HepG2 (cell line): ENCODE data around the gene CD58. TPM values are rescaled to one million over a fixed set of nuclear protein-coding genes. Genes with fewer than 3 reads are reported as not detected.

ENCODE experiments used
- ATAD3A ChIP-seq: sonication (generic); formaldehyde crosslinking; IDR thresholded peaks from 2 replicates; pipeline ENCODE4 v1.4.0; 2020; ENCODE audit warnings: missing genetic modification reagents
- ATF7 ChIP-seq, 2 experiments: fragments of 450-650 bp in 1 of 2; sonication (generic) in 1 of 2; formaldehyde crosslinking in 1 of 2; IDR thresholded peaks; 2 replicates each; pipeline versions ENCODE4 v1.4.0 to v1.6.1; 2016 to 2020; ENCODE audit warnings: antibody characterized with exemption in 1 of 2, mild to moderate bottlenecking in 1 of 2, missing genetic modification reagents in 1 of 2
- BRD4 ChIP-seq: sonication (generic); formaldehyde crosslinking; IDR thresholded peaks from 2 replicates; pipeline ENCODE4 v1.4.0; 2020; ENCODE audit warnings: missing genetic modification reagents
- JARID2 ChIP-seq: sonication (generic); formaldehyde crosslinking; IDR thresholded peaks from 2 replicates; pipeline ENCODE4 v1.8.1; 2023; ENCODE audit warnings: missing genetic modification reagents, inconsistent platforms; ENCODE audit not compliant: insufficient replicate concordance
- MED13 ChIP-seq: sonication (generic); formaldehyde crosslinking; IDR thresholded peaks from 2 replicates; pipeline ENCODE4 v1.5.0; 2020; ENCODE audit warnings: missing genetic modification reagents
- POLR2AphosphoS5 ChIP-seq: IDR thresholded peaks from 2 replicates; pipeline ENCODE4 v1.6.1; 2012; ENCODE audit warnings: low read depth, low read length
- SMAD9 ChIP-seq: sonication (generic); formaldehyde crosslinking; IDR thresholded peaks from 2 replicates; pipeline ENCODE4 v1.5.1; 2020; ENCODE audit warnings: mild to moderate bottlenecking, missing genetic modification reagents
- SRSF4 ChIP-seq: fragments of 200-400 bp; formaldehyde crosslinking; IDR thresholded peaks from one replicate; pipeline ENCODE4 v1.6.1; 2018; ENCODE audit warnings: mild to moderate bottlenecking, low read depth, low read length, moderate library complexity; ENCODE audit not compliant: poor library complexity, severe bottlenecking
- STAG1 ChIP-seq: sonication (generic); formaldehyde crosslinking; IDR thresholded peaks from 2 replicates; pipeline ENCODE4 v1.4.0; 2020; ENCODE audit warnings: missing genetic modification reagents
- STAT6 ChIP-seq: sonication (generic); formaldehyde crosslinking; IDR thresholded peaks from 2 replicates; pipeline ENCODE4 v1.4.0; 2020; ENCODE audit warnings: missing genetic modification reagents, mild to moderate bottlenecking, borderline replicate concordance
- ZBTB38 ChIP-seq: sonication (generic); formaldehyde crosslinking; IDR thresholded peaks from 2 replicates; pipeline ENCODE4 v1.5.1; 2020; ENCODE audit warnings: mild to moderate bottlenecking, missing genetic modification reagents
- ZNF280D ChIP-seq: sonication (generic); formaldehyde crosslinking; IDR thresholded peaks from 2 replicates; pipeline ENCODE4 v1.5.1; 2020; ENCODE audit warnings: mild to moderate bottlenecking, missing genetic modification reagents
- ZNF766 ChIP-seq: sonication (generic); formaldehyde crosslinking; IDR thresholded peaks from 2 replicates; pipeline ENCODE4 v1.5.0; 2020; ENCODE audit warnings: missing genetic modification reagents, borderline replicate concordance
- ZNF777 ChIP-seq: sonication (generic); formaldehyde crosslinking; IDR thresholded peaks from 2 replicates; pipeline ENCODE4 v1.4.0; 2020; ENCODE audit warnings: missing genetic modification reagents
- polyA plus RNA-seq, 8 experiments: library from polyadenylated mRNA; depleted of rRNA in 3 of 8; stranded (reverse) in 7 of 8; unstranded in 1 of 8; fragments of >200 nt; fragmentation: Illumina TruSeq in 4 of 8; extraction: Trizol in 4 of 8; gene quantifications; 2 replicates each; pipeline versions ENCODE4 v1.2.1 to v1.2.3, GENCODE V29; 2011 to 2016; ENCODE audit warnings: low read depth in 4 of 8, missing spikeins in 1 of 8, mixed read lengths in 1 of 8; ENCODE audit not compliant: insufficient read depth in 1 of 8
- total RNA-seq, 5 experiments: library from RNA; depleted of rRNA; stranded (reverse); fragments of >200 nt; fragmentation: Illumina TruSeq; extraction: Trizol; gene quantifications; 2 replicates each; pipeline ENCODE4 v1.2.3, GENCODE V29; 2016; ENCODE audit warnings: low read depth in 1 of 5
- TF ChIP-seq, protein P1 (sequence below): IDR thresholded peaks from 2 replicates; pipeline ENCODE4 v1.6.1; 2016; ENCODE audit warnings: low read depth, missing genetic modification reagents, missing compliant biosample characterization
- TF ChIP-seq, protein P2 (sequence below): IDR thresholded peaks from 2 replicates; pipeline ENCODE4 v1.6.1; 2016

CD58 gene
- total and polyA plus RNA-seq, 2 of the 13 experiments (the other 11 are each of a cell fraction or from before 2014, with no cell fraction given), result 9.4 to 13.5 TPM

DNA sequence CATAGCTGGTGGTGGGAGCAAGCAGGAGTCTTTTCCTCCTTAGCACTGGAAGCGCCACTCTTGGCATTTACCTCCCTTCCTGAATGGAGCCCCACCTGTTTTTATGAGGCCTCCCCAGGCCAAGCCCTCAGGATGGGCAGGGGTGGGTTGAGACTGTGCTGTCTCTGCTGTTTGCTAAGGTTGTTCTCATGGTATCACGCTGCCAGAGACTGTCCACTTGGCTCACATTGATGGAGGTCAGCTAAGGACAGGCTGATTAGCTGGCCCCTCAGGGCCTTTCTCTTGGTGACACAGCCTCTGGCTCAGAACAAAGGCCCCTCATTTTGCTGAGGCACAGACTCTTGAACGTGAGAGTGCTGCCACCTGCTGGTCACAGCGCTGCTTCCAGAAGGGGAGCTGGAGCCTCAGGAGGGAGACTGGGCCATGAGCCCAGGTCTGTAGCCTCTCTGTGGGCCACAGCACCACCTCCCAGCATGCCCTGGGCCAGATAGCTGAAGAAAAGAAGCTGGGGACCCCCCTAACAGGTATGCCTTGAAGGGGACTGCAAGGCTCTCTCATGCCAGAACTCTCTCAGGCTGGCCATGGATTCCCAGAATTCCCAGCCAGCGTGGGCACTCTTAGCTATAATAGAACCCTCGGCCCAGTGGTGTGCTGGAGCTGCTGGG, 85.6 kb downstream of the CD58 start (continued):
- TF ChIP-seq, protein P1, sequence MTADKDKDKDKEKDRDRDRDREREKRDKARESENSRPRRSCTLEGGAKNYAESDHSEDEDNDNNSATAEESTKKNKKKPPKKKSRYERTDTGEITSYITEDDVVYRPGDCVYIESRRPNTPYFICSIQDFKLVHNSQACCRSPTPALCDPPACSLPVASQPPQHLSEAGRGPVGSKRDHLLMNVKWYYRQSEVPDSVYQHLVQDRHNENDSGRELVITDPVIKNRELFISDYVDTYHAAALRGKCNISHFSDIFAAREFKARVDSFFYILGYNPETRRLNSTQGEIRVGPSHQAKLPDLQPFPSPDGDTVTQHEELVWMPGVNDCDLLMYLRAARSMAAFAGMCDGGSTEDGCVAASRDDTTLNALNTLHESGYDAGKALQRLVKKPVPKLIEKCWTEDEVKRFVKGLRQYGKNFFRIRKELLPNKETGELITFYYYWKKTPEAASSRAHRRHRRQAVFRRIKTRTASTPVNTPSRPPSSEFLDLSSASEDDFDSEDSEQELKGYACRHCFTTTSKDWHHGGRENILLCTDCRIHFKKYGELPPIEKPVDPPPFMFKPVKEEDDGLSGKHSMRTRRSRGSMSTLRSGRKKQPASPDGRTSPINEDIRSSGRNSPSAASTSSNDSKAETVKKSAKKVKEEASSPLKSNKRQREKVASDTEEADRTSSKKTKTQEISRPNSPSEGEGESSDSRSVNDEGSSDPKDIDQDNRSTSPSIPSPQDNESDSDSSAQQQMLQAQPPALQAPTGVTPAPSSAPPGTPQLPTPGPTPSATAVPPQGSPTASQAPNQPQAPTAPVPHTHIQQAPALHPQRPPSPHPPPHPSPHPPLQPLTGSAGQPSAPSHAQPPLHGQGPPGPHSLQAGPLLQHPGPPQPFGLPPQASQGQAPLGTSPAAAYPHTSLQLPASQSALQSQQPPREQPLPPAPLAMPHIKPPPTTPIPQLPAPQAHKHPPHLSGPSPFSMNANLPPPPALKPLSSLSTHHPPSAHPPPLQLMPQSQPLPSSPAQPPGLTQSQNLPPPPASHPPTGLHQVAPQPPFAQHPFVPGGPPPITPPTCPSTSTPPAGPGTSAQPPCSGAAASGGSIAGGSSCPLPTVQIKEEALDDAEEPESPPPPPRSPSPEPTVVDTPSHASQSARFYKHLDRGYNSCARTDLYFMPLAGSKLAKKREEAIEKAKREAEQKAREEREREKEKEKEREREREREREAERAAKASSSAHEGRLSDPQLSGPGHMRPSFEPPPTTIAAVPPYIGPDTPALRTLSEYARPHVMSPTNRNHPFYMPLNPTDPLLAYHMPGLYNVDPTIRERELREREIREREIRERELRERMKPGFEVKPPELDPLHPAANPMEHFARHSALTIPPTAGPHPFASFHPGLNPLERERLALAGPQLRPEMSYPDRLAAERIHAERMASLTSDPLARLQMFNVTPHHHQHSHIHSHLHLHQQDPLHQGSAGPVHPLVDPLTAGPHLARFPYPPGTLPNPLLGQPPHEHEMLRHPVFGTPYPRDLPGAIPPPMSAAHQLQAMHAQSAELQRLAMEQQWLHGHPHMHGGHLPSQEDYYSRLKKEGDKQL (CRISPR knock-in tag), result no peak
- TF ChIP-seq ZNF777 (CRISPR knock-in tag), result 0 out of 2 replicates have a peak, but pooled peaks have one; percentile 31
- TF ChIP-seq ZNF280D (CRISPR knock-in tag), result 0 out of 2 replicates have a peak, but pooled peaks have one; percentile 25
- no peak for TF ChIP-seq STAT6 (CRISPR knock-in tag)
- no peak for TF ChIP-seq JARID2 (CRISPR knock-in tag)
- TF ChIP-seq SMAD9 (CRISPR knock-in tag), result no peak
- TF ChIP-seq MED13, result no peak
- no peak for TF ChIP-seq ATAD3A (CRISPR knock-in tag)
- TF ChIP-seq POLR2AphosphoS5, result no peak
- TF ChIP-seq ATF7 (IDR thresholded peaks at IDR 0.05), result no peak
- 0 out of 2 replicates have a peak, but pooled peaks have one; percentile 37 for TF ChIP-seq ATF7 (CRISPR knock-in tag; IDR thresholded peaks at IDR 0.05)
- no peak; the same call in 1 of the 2 replicates for TF ChIP-seq ZBTB38 (CRISPR knock-in tag)
- TF ChIP-seq, protein P2, sequence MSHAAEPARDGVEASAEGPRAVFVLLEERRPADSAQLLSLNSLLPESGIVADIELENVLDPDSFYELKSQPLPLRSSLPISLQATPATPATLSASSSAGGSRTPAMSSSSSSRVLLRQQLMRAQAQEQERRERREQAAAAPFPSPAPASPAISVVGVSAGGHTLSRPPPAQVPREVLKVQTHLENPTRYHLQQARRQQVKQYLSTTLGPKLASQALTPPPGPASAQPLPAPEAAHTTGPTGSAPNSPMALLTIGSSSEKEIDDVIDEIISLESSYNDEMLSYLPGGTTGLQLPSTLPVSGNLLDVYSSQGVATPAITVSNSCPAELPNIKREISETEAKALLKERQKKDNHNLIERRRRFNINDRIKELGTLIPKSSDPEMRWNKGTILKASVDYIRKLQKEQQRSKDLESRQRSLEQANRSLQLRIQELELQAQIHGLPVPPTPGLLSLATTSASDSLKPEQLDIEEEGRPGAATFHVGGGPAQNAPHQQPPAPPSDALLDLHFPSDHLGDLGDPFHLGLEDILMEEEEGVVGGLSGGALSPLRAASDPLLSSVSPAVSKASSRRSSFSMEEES (CRISPR knock-in tag), result 0 out of 2 replicates have a peak, but pooled peaks have one; percentile 42
- peak; percentile 99 for TF ChIP-seq STAG1 (CRISPR knock-in tag)
- peak; percentile 33 for TF ChIP-seq BRD4
- TF ChIP-seq SRSF4, result no peak
- TF ChIP-seq ZNF766, result no peak
